Measurements from ENCODE around the gene HSD3B7.

GRCh38 chr16:30966033-30966619 is 18.9 kb upstream of the HSD3B7 start:
- TF ChIP-seq, protein P1, sequence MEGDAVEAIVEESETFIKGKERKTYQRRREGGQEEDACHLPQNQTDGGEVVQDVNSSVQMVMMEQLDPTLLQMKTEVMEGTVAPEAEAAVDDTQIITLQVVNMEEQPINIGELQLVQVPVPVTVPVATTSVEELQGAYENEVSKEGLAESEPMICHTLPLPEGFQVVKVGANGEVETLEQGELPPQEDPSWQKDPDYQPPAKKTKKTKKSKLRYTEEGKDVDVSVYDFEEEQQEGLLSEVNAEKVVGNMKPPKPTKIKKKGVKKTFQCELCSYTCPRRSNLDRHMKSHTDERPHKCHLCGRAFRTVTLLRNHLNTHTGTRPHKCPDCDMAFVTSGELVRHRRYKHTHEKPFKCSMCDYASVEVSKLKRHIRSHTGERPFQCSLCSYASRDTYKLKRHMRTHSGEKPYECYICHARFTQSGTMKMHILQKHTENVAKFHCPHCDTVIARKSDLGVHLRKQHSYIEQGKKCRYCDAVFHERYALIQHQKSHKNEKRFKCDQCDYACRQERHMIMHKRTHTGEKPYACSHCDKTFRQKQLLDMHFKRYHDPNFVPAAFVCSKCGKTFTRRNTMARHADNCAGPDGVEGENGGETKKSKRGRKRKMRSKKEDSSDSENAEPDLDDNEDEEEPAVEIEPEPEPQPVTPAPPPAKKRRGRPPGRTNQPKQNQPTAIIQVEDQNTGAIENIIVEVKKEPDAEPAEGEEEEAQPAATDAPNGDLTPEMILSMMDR (IDR thresholded peaks at IDR 0.05): no peak
- TF ChIP-seq EZH2 (IDR thresholded peaks at IDR 0.05; ENCODE audit: borderline replicate concordance, insufficient read depth, low read depth, low read length, poor library complexity, severe bottlenecking): no peak
